T-cell (primary cell): ENCODE data around the gene PCBP3. TPM values are rescaled to one million over a fixed set of nuclear protein-coding genes. Genes with fewer than 3 reads are reported as not detected.

Experiments used
- ATAC-seq, 4 experiments: fragments of 200-7000 bp in 3 of 4; fragments of 150-1000 bp in 1 of 4; cut with Tn5 transposase; replicated peaks in 1 of 4; 1 replicate in 3 of 4; 2 replicates in 1 of 4; pipeline ENCODE4 v1.10.0; 2021; ENCODE audit warnings: moderate library complexity in 3 of 4, mild to moderate bottlenecking in 2 of 4, moderate number of reproducible peaks in 1 of 4
- CTCF ChIA-PET, 2 donors: fragments of 300-600 bp; sonication (Branson Sonifier 250); formaldehyde crosslinking; loops; one replicate each; lab custom pipeline; 2022; ENCODE audit warnings: antibody characterized with exemption in 2 of 2; lab: Charles Lee
- POLR2A ChIA-PET, 2 donors: fragments of 300-600 bp; sonication (Branson Sonifier 250); formaldehyde crosslinking; loops; one replicate each; lab custom pipeline; 2022; ENCODE audit warnings: antibody characterized with exemption in 2 of 2; lab: Charles Lee
- DNase-seq, 35 experiments: peaks; one replicate each; pipeline versions ENCODE4 v3.0.0 to v3.0.0-alpha.2; 2013 to 2023
- H3K27ac ChIP-seq: one replicate; pipeline ENCODE4 v1.5.1; 2013; ENCODE audit warnings: low read length
- H3K27me3 ChIP-seq, 2 experiments: replicated peaks in 1 of 2; 1 replicate in 1 of 2; 2 replicates in 1 of 2; pipeline versions ENCODE4 v1.6.1 to v1.7.0; 2013; ENCODE audit warnings: low read length in 1 of 2, mixed read lengths in 1 of 2; ENCODE audit not compliant: control insufficient read depth in 2 of 2, insufficient read depth in 2 of 2; ENCODE audit errors: extremely low read depth in 1 of 2
- H3K36me3 ChIP-seq, 2 donors: 1 replicate in 1 of 2; 2 replicates in 1 of 2; pipeline versions ENCODE4 v1.6.1 to v1.7.0; 2013; ENCODE audit warnings: low read length in 1 of 2; ENCODE audit not compliant: control insufficient read depth in 2 of 2, insufficient read depth in 1 of 2; ENCODE audit errors: extremely low read depth in 1 of 2
- H3K4me1 ChIP-seq, 2 experiments: 1 replicate in 1 of 2; 2 replicates in 1 of 2; pipeline versions ENCODE4 v1.6.1 to v1.7.0; 2013; ENCODE audit warnings: low read length in 2 of 2, mixed read lengths in 1 of 2; ENCODE audit not compliant: insufficient read depth in 2 of 2, control insufficient read depth in 1 of 2; ENCODE audit errors: extremely low read depth in 1 of 2
- H3K4me3 ChIP-seq, 2 donors: 1 replicate in 1 of 2; 2 replicates in 1 of 2; pipeline versions ENCODE4 v1.5.1 to v1.7.0; 2013; ENCODE audit warnings: mild to moderate bottlenecking in 2 of 2, low read length in 1 of 2, moderate library complexity in 1 of 2; ENCODE audit not compliant: control insufficient read depth in 1 of 2; ENCODE audit errors: extremely low read depth in 1 of 2
- H3K9me3 ChIP-seq: 2 replicates; pipeline ENCODE4 v1.7.0; 2013
- H3K27ac Mint-ChIP-seq, 2 donors: one replicate each; pipeline ENCODE4 v1.8.0; 2020 to 2021; ENCODE audit warnings: mild to moderate bottlenecking in 2 of 2, mixed read lengths in 2 of 2
- H3K27me3 Mint-ChIP-seq, 2 donors: one replicate each; pipeline ENCODE4 v1.8.0; 2021 to 2022; ENCODE audit warnings: mixed read lengths in 2 of 2
- H3K36me3 Mint-ChIP-seq: one replicate; pipeline ENCODE4 v1.8.0; 2021; ENCODE audit warnings: mixed read lengths
- H3K4me1 Mint-ChIP-seq, 3 donors: one replicate each; pipeline ENCODE4 v1.8.0; 2020 to 2022; ENCODE audit warnings: mixed read lengths in 3 of 3, mild to moderate bottlenecking in 1 of 3
- H3K4me3 Mint-ChIP-seq, 3 donors: one replicate each; pipeline ENCODE4 v1.8.0; 2020 to 2022; ENCODE audit warnings: mild to moderate bottlenecking in 3 of 3, mixed read lengths in 3 of 3, moderate library complexity in 3 of 3
- H3K9me3 Mint-ChIP-seq, 3 donors: one replicate each; pipeline ENCODE4 v1.8.0; 2020 to 2022; ENCODE audit warnings: mixed read lengths in 3 of 3
- WGBS: methylation state at CpG from one replicate; pipeline ENCODE4 v1.1.5; 2013; ENCODE audit warnings: missing lambda C conversion rate; ENCODE audit not compliant: insufficient coverage; 5-methylcytosine and 5-hydroxymethylcytosine counted together
- total RNA-seq, 35 experiments: library from RNA in 6 of 35; stranded (reverse) in 6 of 35; fragments of 120-200 nt in 1 of 35; gene quantifications; one replicate each; pipeline versions ENCODE4 v1.2.1 to v1.2.4 and lab custom pipeline; 2013 to 2026

Gene PCBP3
- total RNA-seq, 5 donors from 2014 or later (not counting 1 experiment from before 2014, with no cell fraction given), result 1.5 to 4.2 (median 2.8) TPM

- Mint-ChIP-seq H3K36me3 (no peaks in the 10 kb centered on the region), H3K4me1 (peaks cover 8 to 27% (median 22%) of the 10 kb centered on the region in 3 donors), H3K4me3 (no peak overlapping the region), H3K27ac (no peak overlapping the region), H3K9me3 (no peaks in the 10 kb centered on the region), H3K27me3 (no peaks in the 10 kb centered on the region)
- Histone ChIP-seq H3K36me3 (no peaks in the 10 kb centered on the region), H3K27me3 (peaks cover 0 to 16% of the 10 kb centered on the region in 2 experiments), H3K4me1 (peaks cover 0 to 19% of the 10 kb centered on the region in 2 experiments), H3K4me3 (no peak overlapping the region), H3K9me3 (no peaks in the 10 kb centered on the region), H3K27ac (no peak overlapping the region)
- peak; percentile 67 to 87 (median 78) for ATAC-seq
- CTCF ChIA-PET, result no interaction called here
- 36% methylated on average over 6 of the region's 6 CpGs for WGBS
- peak; percentile 22 to 78 (median 66) for DNase-seq
- POLR2A ChIA-PET, result no interaction called here
Observed at GRCh38 chr21:45923146-45923545, 279.6 kb downstream of the PCBP3 start.

GRCh38 chr21:45926281-45926680, 282.8 kb downstream of the PCBP3 start:
- DNase-seq (no peak), ATAC-seq (no peak)
- Histone ChIP-seq H3K9me3 (no peaks in the 10 kb centered on the region), H3K4me1 (peaks cover 0 to 19% of the 10 kb centered on the region in 2 experiments), H3K4me3 (no peak overlapping the region), H3K27me3 (peaks cover 0 to 33% of the 10 kb centered on the region in 2 experiments), H3K36me3 (no peaks in the 10 kb centered on the region), H3K27ac (no peak overlapping the region)
- Mint-ChIP-seq H3K4me3 (no peak overlapping the region), H3K4me1 (peaks cover 8 to 26% (median 22%) of the 10 kb centered on the region in 3 donors), H3K36me3 (no peaks in the 10 kb centered on the region), H3K27me3 (no peaks in the 10 kb centered on the region), H3K27ac (peak overlapping the region in 1 of 2 donors; percentile 13), H3K9me3 (no peaks in the 10 kb centered on the region)
- ChIA-PET CTCF (no interaction called here), POLR2A (no interaction called here)
- 86% methylated on average over 5 of the region's 11 CpGs for WGBS

- peaks cover 0 to 5% of the 10 kb centered on the region in 2 donors for H3K27me3 Mint-ChIP-seq
- WGBS, result no CpG with 5 or more reads among the region's 1 CpG
- no peaks in the 10 kb centered on the region for H3K36me3 ChIP-seq
- ChIA-PET CTCF (no interaction called here), POLR2A (no interaction called here)
- no peak overlapping the region for H3K4me3 ChIP-seq
- ATAC-seq (no peak), DNase-seq (no peak)
- no peaks in the 10 kb centered on the region for H3K36me3 Mint-ChIP-seq
- H3K9me3 Mint-ChIP-seq, result no peaks in the 10 kb centered on the region
- no peaks in the 10 kb centered on the region for H3K9me3 ChIP-seq
- H3K4me1 Mint-ChIP-seq, result peaks cover 8 to 23% (median 21%) of the 10 kb centered on the region in 3 donors
- no peak overlapping the region for H3K4me3 Mint-ChIP-seq
- H3K27me3 ChIP-seq, result peaks cover 0 to 32% of the 10 kb centered on the region in 2 experiments
- no peak overlapping the region for H3K27ac ChIP-seq
- H3K27ac Mint-ChIP-seq, result peak overlapping the region in 1 of 2 donors; percentile 13
- peaks cover 0 to 16% of the 10 kb centered on the region in 2 experiments for H3K4me1 ChIP-seq
Observed at GRCh38 chr21:45927032-45927431, 283.5 kb downstream of the PCBP3 start.

GRCh38 chr21:45927851-45928850, 284.6 kb downstream of the PCBP3 start:
- POLR2A ChIA-PET, result no interaction called here
- Mint-ChIP-seq H3K36me3 (no peaks in the 10 kb centered on the region), H3K4me3 (no peak overlapping the region), H3K27ac (no peak overlapping the region), H3K27me3 (peaks cover 0 to 5% of the 10 kb centered on the region in 2 donors), H3K9me3 (no peaks in the 10 kb centered on the region), H3K4me1 (peaks cover 10 to 15% (median 15%) of the 10 kb centered on the region in 3 donors)
- no peak for ATAC-seq
- no peaks in the 10 kb centered on the region for H3K36me3 ChIP-seq
- no peaks in the 10 kb centered on the region for H3K9me3 ChIP-seq
- no peak for DNase-seq
- 91% methylated on average over 28 of the region's 34 CpGs for WGBS
- H3K4me1 ChIP-seq, result peaks cover 0 to 9% of the 10 kb centered on the region in 2 experiments
- H3K27me3 ChIP-seq, result peaks cover 0 to 28% of the 10 kb centered on the region in 2 experiments
- no peak overlapping the region for H3K4me3 ChIP-seq
- CTCF ChIA-PET, result no interaction called here
- no peak overlapping the region for H3K27ac ChIP-seq

DNA sequence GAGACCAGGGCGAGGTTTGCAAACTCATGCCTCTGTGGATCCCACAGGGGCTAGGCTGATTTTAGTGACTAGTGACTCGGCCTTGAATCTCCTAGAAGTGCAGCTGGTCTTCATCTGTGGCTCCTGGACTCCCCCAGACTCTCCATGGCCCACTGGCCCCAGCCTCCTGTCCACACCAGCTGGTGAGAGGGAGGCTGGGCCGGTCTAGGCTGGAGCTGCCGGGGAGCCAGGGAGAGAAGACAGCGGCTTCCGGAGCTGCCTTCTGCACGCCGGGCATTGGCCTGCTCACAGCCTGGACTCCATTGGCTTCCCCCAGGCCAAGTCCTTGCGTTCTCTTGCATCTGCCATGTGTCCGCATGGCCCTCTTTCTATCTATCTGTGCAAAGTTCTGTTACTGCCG, 285.9 kb downstream of the PCBP3 start:
- Mint-ChIP-seq H3K27me3 (peaks cover 0 to 5% of the 10 kb centered on the region in 2 donors), H3K27ac (no peak overlapping the region), H3K9me3 (no peaks in the 10 kb centered on the region), H3K36me3 (no peaks in the 10 kb centered on the region), H3K4me3 (no peak overlapping the region), H3K4me1 (peaks cover 13 to 15% (median 13%) of the 10 kb centered on the region in 3 donors)
- POLR2A ChIA-PET, result no interaction called here
- CTCF ChIA-PET, result no interaction called here
- no peaks in the 10 kb centered on the region for H3K36me3 ChIP-seq
- no peaks in the 10 kb centered on the region for H3K9me3 ChIP-seq
- DNase-seq, result no peak
- peaks cover 0 to 35% of the 10 kb centered on the region in 2 experiments for H3K27me3 ChIP-seq
- H3K4me3 ChIP-seq, result no peak overlapping the region
- WGBS, result 84% methylated on average over 11 of the region's 11 CpGs
- no peak for ATAC-seq
- H3K27ac ChIP-seq, result no peak overlapping the region
- peaks cover 0 to 6% of the 10 kb centered on the region in 2 experiments for H3K4me1 ChIP-seq

DNA sequence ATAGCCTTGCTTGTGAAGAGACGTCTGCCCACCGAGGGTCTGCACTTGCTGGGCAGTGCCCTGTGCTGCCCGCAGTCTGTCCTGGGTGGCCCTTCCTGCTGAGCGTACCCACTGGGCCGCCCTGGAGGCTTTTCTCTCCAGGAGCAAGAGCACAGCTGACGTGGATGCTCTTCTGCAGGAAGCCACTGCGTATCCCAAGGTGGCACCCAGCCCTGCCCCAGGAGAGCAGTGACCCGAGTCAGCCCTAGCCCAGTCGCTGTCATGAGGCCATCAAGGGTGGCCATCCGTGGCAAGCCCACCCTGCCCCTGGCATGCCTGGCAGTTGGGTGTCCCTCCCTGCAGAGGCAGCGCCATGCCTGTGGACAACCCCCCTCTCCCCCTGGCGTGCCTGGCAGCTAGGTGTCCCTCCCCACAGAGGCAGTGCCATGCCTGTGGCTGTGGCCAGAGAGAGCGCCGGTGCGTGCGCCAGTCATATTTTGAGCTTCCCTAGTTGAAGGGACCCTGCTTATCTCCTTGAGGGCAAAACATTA, 286.8 kb downstream of the PCBP3 start:
- H3K4me1 Mint-ChIP-seq, result peaks cover 13 to 15% (median 13%) of the 10 kb centered on the region in 3 donors
- no peak overlapping the region for H3K4me3 Mint-ChIP-seq

More for the DNA sequence above, 286.8 kb downstream of the PCBP3 start:
- Histone ChIP-seq H3K4me3 (no peak overlapping the region), H3K27me3 (peaks cover 0 to 35% of the 10 kb centered on the region in 2 experiments), H3K4me1 (peaks cover 0 to 6% of the 10 kb centered on the region in 2 experiments), H3K27ac (no peak overlapping the region), H3K36me3 (peaks cover 0 to 4% of the 10 kb centered on the region in 2 donors), H3K9me3 (no peaks in the 10 kb centered on the region)
- Mint-ChIP-seq H3K27ac (no peak overlapping the region), H3K9me3 (no peaks in the 10 kb centered on the region), H3K27me3 (peaks cover 0 to 5% of the 10 kb centered on the region in 2 donors), H3K36me3 (no peaks in the 10 kb centered on the region)
- no peak for ATAC-seq
- DNase-seq, result no peak
- POLR2A ChIA-PET, result no interaction called here
- WGBS, result 92% methylated on average over 10 of the region's 16 CpGs
- CTCF ChIA-PET, result no interaction called here
